Osteoblast (primary cell): ENCODE data around the gene ANLN. TPM values are rescaled to one million over a fixed set of nuclear protein-coding genes. Genes with fewer than 3 reads are reported as not detected.
"Not testable (repeated sequence)": the region's sequence is repeated elsewhere in the genome, so short reads cannot be mapped to it uniquely, and the experiment has no call there.

Experiments used
- DNase-seq: peaks from one replicate; pipeline ENCODE4 v3.0.0; 2011; ENCODE audit warnings: low spot score, mixed read lengths; ENCODE audit not compliant: insufficient read length; ENCODE audit errors: missing footprints
- H2AFZ ChIP-seq: 2 replicates; pipeline ENCODE4 v1.6.0; 2011; ENCODE audit warnings: mild to moderate bottlenecking, low read length
- H3K27ac ChIP-seq: 2 replicates; pipeline ENCODE4 v1.5.1; 2011; ENCODE audit warnings: mild to moderate bottlenecking, low read depth, low read length, moderate library complexity
- H3K27me3 ChIP-seq: 2 replicates; pipeline ENCODE4 v1.6.0; 2012; ENCODE audit warnings: mild to moderate bottlenecking, control low read depth, inconsistent platforms, low read length, moderate library complexity; ENCODE audit not compliant: insufficient read depth
- H3K36me3 ChIP-seq: 2 replicates; pipeline ENCODE4 v1.5.1; 2011; ENCODE audit warnings: mild to moderate bottlenecking, low read length, control low read depth, moderate library complexity; ENCODE audit not compliant: insufficient read depth
- H3K4me1 ChIP-seq: 2 replicates; pipeline ENCODE4 v1.5.1; 2011; ENCODE audit warnings: mild to moderate bottlenecking, low read length, control low read depth, moderate library complexity; ENCODE audit not compliant: insufficient read depth
- H3K4me2 ChIP-seq: 2 replicates; pipeline ENCODE4 v1.6.0; 2011; ENCODE audit warnings: mild to moderate bottlenecking, low read length; ENCODE audit not compliant: insufficient read depth
- H3K4me3 ChIP-seq: fragments of 200-600 bp; sonication (generic); 3 replicates; pipeline ENCODE4 v1.5.1; 2012; ENCODE audit warnings: mild to moderate bottlenecking, low read length, inconsistent platforms; ENCODE audit not compliant: insufficient read depth
- H3K79me2 ChIP-seq: 2 replicates; pipeline ENCODE4 v1.6.0; 2012; ENCODE audit warnings: mild to moderate bottlenecking, low read length, control low read depth, inconsistent platforms; ENCODE audit not compliant: insufficient read depth
- H3K9me3 ChIP-seq: 2 replicates; pipeline ENCODE4 v1.5.1; 2011; ENCODE audit warnings: low read depth, low read length, control low read depth
- H4K20me1 ChIP-seq: 2 replicates; pipeline ENCODE4 v1.6.0; 2012; ENCODE audit warnings: mild to moderate bottlenecking, low read length, control low read depth; ENCODE audit not compliant: insufficient read depth
- total RNA-seq: library from RNA; depleted of rRNA; stranded (reverse); fragments of >200 nt; gene quantifications from 2 replicates; pipeline ENCODE4 v1.2.3, GENCODE V29; 2012
- TF ChIP-seq, protein P1 (sequence below): IDR thresholded peaks from 2 replicates; pipeline ENCODE4 v1.5.1; 2011; ENCODE audit warnings: mild to moderate bottlenecking, low read depth, low read length, moderate library complexity; ENCODE audit errors: extremely low read depth

The ANLN gene
- total RNA-seq, 1 donor = 12.7 TPM

DNA sequence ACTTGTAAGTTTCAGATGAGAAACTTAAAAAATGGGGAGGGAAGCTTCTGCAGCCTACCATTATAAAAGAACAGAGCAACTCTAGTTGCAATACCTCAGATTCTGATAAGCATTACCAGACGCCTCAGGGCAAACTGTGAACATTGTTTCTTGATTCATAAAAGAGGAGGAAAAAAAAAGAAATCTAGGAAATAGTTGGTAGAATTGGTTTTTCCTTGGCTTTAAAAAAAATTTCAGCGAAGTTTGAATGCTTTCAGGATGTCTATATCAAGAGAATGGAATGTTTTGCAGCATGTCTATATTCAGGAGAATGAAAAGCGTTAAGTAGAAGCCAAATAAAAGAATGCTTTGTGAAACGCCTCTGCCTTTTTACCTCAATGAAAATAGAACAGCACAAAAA lies 17.5 kb upstream of the ANLN start:
- Histone ChIP-seq H4K20me1 (no peaks in the 10 kb centered on the region), H3K79me2 (no peaks in the 10 kb centered on the region), H3K4me2 (no peak overlapping the region), H3K4me3 (no peak overlapping the region), H3K4me1 (peaks cover 4% of the 10 kb centered on the region), H3K9me3 (no peaks in the 10 kb centered on the region), H3K36me3 (no peaks in the 10 kb centered on the region), H2AFZ (no peak overlapping the region), H3K27me3 (peaks cover 12% of the 10 kb centered on the region), H3K27ac (no peak overlapping the region)
- TF ChIP-seq, protein P1, sequence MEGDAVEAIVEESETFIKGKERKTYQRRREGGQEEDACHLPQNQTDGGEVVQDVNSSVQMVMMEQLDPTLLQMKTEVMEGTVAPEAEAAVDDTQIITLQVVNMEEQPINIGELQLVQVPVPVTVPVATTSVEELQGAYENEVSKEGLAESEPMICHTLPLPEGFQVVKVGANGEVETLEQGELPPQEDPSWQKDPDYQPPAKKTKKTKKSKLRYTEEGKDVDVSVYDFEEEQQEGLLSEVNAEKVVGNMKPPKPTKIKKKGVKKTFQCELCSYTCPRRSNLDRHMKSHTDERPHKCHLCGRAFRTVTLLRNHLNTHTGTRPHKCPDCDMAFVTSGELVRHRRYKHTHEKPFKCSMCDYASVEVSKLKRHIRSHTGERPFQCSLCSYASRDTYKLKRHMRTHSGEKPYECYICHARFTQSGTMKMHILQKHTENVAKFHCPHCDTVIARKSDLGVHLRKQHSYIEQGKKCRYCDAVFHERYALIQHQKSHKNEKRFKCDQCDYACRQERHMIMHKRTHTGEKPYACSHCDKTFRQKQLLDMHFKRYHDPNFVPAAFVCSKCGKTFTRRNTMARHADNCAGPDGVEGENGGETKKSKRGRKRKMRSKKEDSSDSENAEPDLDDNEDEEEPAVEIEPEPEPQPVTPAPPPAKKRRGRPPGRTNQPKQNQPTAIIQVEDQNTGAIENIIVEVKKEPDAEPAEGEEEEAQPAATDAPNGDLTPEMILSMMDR = no peak
- no peak for DNase-seq

- not testable (repeated sequence) for H3K4me2 ChIP-seq, H3K36me3 ChIP-seq, H3K9me3 ChIP-seq, H3K27me3 ChIP-seq, H3K27ac ChIP-seq, H2AFZ ChIP-seq, DNase-seq, H3K4me3 ChIP-seq, H3K4me1 ChIP-seq, H3K79me2 ChIP-seq, H4K20me1 ChIP-seq
These were observed 11.1 kb upstream of the ANLN start for GRCh38 chr7:36378555-36378954.

- no peak overlapping the region for H3K27ac ChIP-seq
- peaks cover 8% of the 10 kb centered on the region for H3K27me3 ChIP-seq
- H2AFZ ChIP-seq = no peak overlapping the region
- TF ChIP-seq, protein P1 = no peak
- H3K4me1 ChIP-seq = no peaks in the 10 kb centered on the region
- no peaks in the 10 kb centered on the region for H4K20me1 ChIP-seq
- H3K4me3 ChIP-seq = no peak overlapping the region
- no peak for DNase-seq
- no peak overlapping the region for H3K4me2 ChIP-seq
- H3K9me3 ChIP-seq = no peaks in the 10 kb centered on the region
- H3K79me2 ChIP-seq = no peaks in the 10 kb centered on the region
- no peaks in the 10 kb centered on the region for H3K36me3 ChIP-seq
These were observed 9.7 kb upstream of the ANLN start for GRCh38 chr7:36379831-36380504.

DNA sequence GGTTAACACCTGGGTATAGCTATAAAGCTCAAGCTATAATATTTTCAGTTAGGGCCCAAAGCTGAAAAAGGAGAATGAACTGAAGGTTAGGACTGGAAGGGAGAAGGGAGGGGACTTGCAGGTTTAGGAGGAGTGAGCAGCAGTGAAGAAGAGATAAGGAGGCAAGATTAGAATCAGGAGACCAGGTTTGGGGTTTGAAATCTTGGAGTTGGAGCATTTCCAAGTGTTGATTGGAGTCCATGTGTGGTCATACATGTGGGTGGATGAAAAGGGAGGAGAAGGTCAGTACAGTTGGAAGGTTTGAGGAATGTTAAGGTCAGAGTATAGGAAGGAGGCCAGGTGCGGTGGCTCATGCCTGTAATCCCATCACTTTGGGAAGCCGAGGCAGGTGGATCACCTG lies 8.6 kb upstream of the ANLN start:
- H3K27me3 ChIP-seq = peaks cover 8% of the 10 kb centered on the region
- TF ChIP-seq, protein P1 = no peak
- H4K20me1 ChIP-seq = no peaks in the 10 kb centered on the region
- H3K79me2 ChIP-seq = no peaks in the 10 kb centered on the region
- H3K4me1 ChIP-seq = no peaks in the 10 kb centered on the region
- no peak overlapping the region for H3K4me3 ChIP-seq
- no peak overlapping the region for H3K27ac ChIP-seq
- H3K9me3 ChIP-seq = no peaks in the 10 kb centered on the region
- no peak overlapping the region for H2AFZ ChIP-seq
- no peak overlapping the region for H3K4me2 ChIP-seq
- DNase-seq = peak; percentile 14
- H3K36me3 ChIP-seq = no peaks in the 10 kb centered on the region

DNA sequence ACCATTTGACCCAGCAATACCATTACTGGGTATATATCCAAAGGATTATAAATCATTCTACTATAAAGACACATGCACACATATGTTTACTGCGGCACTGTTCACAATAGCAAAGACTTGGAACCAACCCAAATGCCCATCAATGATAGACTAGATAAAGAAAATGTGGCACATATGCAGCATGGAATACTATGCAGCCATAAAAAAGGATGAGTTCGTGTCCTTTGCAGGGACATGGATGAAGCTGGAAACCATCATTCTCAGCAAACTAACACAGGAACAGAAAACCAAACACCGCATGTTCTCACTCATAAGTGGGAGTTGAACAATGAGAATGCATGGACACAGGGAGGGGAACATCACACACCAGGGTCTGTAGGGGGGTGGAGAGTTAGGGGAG lies 6.4 kb upstream of the ANLN start:
- H3K36me3 ChIP-seq, H3K27ac ChIP-seq, DNase-seq, H3K4me1 ChIP-seq, H3K4me3 ChIP-seq, H3K9me3 ChIP-seq, H2AFZ ChIP-seq, H3K79me2 ChIP-seq, H4K20me1 ChIP-seq, H3K27me3 ChIP-seq, H3K4me2 ChIP-seq: not testable (repeated sequence)

- H2AFZ ChIP-seq, H3K27ac ChIP-seq, H3K27me3 ChIP-seq, H3K4me2 ChIP-seq, H3K9me3 ChIP-seq, DNase-seq, H3K4me1 ChIP-seq, H4K20me1 ChIP-seq, H3K79me2 ChIP-seq, H3K36me3 ChIP-seq, H3K4me3 ChIP-seq: not testable (repeated sequence)
These were observed 4.0 kb upstream of the ANLN start for GRCh38 chr7:36385646-36386045.
